GM23248 (cell line): ENCODE results near the gene CMTM1. TPM values are rescaled to one million over a fixed set of nuclear protein-coding genes. Genes with fewer than 3 reads are reported as not detected.
A peak's percentile ranks its signal among the peaks of the same experiment; 100 is the strongest.

Source experiments
- DNase-seq: peaks from one replicate; pipeline ENCODE4 v3.0.0-alpha.2; 2015
- H2AFZ ChIP-seq: fragments of 200-600 bp; sonication (generic); 2 replicates; pipeline ENCODE4 v1.6.1; 2016; ENCODE audit warnings: antibody characterized with exemption
- H3F3A ChIP-seq: fragments of 200-600 bp; sonication (generic); 2 replicates; pipeline ENCODE4 v1.6.1; 2016; ENCODE audit warnings: mild to moderate bottlenecking, antibody characterized with exemption, mixed run types; ENCODE audit not compliant: insufficient read depth
- H3K27ac ChIP-seq: fragments of 200-600 bp; sonication (generic); 2 replicates; pipeline ENCODE4 v1.5.1; 2016; ENCODE audit warnings: mild to moderate bottlenecking
- H3K27me3 ChIP-seq: fragments of 200-600 bp; sonication (generic); replicated peaks from 2 replicates; pipeline ENCODE4 v1.6.1; 2016; ENCODE audit warnings: mild to moderate bottlenecking; ENCODE audit not compliant: insufficient read depth
- H3K36me3 ChIP-seq: fragments of 200-600 bp; sonication (generic); 2 replicates; pipeline ENCODE4 v1.6.1; 2016; ENCODE audit warnings: low read depth, mild to moderate bottlenecking
- H3K4me1 ChIP-seq: fragments of 200-600 bp; sonication (generic); 2 replicates; pipeline ENCODE4 v1.6.1; 2016; ENCODE audit warnings: mild to moderate bottlenecking; ENCODE audit not compliant: insufficient read depth
- H3K4me2 ChIP-seq: fragments of 200-600 bp; sonication (generic); one replicate; pipeline ENCODE4 v1.6.1; 2016; ENCODE audit warnings: mild to moderate bottlenecking; ENCODE audit not compliant: unreplicated experiment
- H3K4me3 ChIP-seq: fragments of 200-600 bp; sonication (generic); 2 replicates; pipeline ENCODE4 v1.5.1; 2016; ENCODE audit warnings: mild to moderate bottlenecking
- H3K79me2 ChIP-seq: fragments of 200-600 bp; sonication (generic); 2 replicates; pipeline ENCODE4 v1.6.1; 2016; ENCODE audit warnings: mild to moderate bottlenecking; ENCODE audit not compliant: insufficient read depth
- H3K9ac ChIP-seq: fragments of 200-600 bp; sonication (generic); 2 replicates; pipeline ENCODE4 v1.6.1; 2016; ENCODE audit warnings: mild to moderate bottlenecking
- H3K9me2 ChIP-seq: fragments of 200-600 bp; sonication (generic); 2 replicates; pipeline ENCODE4 v1.6.1; 2016; ENCODE audit warnings: mixed run types, mild to moderate bottlenecking, moderate library complexity; ENCODE audit not compliant: insufficient read depth
- H3K9me3 ChIP-seq: fragments of 200-600 bp; sonication (generic); one replicate; pipeline ENCODE4 v1.6.1; 2017; ENCODE audit warnings: low read depth
- H4K20me1 ChIP-seq: fragments of 200-600 bp; sonication (generic); 2 replicates; pipeline ENCODE4 v1.6.0; 2016; ENCODE audit not compliant: insufficient read depth
- EZH2 ChIP-seq: fragments of 200-600 bp; sonication (generic); IDR thresholded peaks from 2 replicates; pipeline ENCODE4 v1.6.1; 2018; ENCODE audit warnings: antibody characterized with exemption, mild to moderate bottlenecking; ENCODE audit not compliant: insufficient read depth, poor library complexity, severe bottlenecking
- EZH2phosphoT487 ChIP-seq: fragments of 200-600 bp; sonication (generic); IDR thresholded peaks from 2 replicates; pipeline ENCODE4 v1.6.1; 2018; ENCODE audit warnings: antibody characterized with exemption, moderate library complexity, mild to moderate bottlenecking, low read depth; ENCODE audit not compliant: insufficient read depth
- WGBS, 2 experiments: methylation state at CpG; one replicate each; pipeline ENCODE4 v1.1.6; 2015 to 2017; ENCODE audit warnings: low lambda C conversion rate in 2 of 2, low coverage in 1 of 2; ENCODE audit errors: missing lambda C conversion rate in 2 of 2; 5-methylcytosine and 5-hydroxymethylcytosine counted together
- in situ Hi-C: fragments of 300-500 bp; cut with MboI; formaldehyde crosslinking; loops from 2 replicates; pipeline ENCODE4 v1.15.0; 2020
- polyA plus RNA-seq: library from polyadenylated mRNA; unstranded; fragments of >200 nt; fragmentation: Nextera tagmentation; extraction: Ambion mirVana; gene quantifications from 2 replicates; pipeline ENCODE4 v1.2.1, GENCODE V29; 2016
- total RNA-seq: library from RNA; depleted of rRNA; stranded (reverse); fragments of >200 nt; shearing (Covaris generic); gene quantifications from 2 replicates; pipeline ENCODE4 v1.2.3, GENCODE V29; 2014

Gene CMTM1
- total and polyA plus RNA-seq, 2 experiments from 2014 or later = 3.1 to 6.8 TPM

- Histone ChIP-seq H3K4me2 (no peak overlapping the region), H3K4me3 (no peak overlapping the region), H3K36me3 (no peaks in the 10 kb centered on the region), H3K9me3 (no peaks in the 10 kb centered on the region), H4K20me1 (no peaks in the 10 kb centered on the region), H3K27me3 (no peaks in the 10 kb centered on the region), H3F3A (peaks cover 7% of the 10 kb centered on the region; the same call in 1 of the 2 replicates), H3K79me2 (no peaks in the 10 kb centered on the region), H3K27ac (no peak overlapping the region), H2AFZ (no peak overlapping the region), H3K9me2 (no peaks in the 10 kb centered on the region), H3K9ac (no peak overlapping the region), H3K4me1 (peaks cover 37% of the 10 kb centered on the region)
- in situ Hi-C loops = no loop called here
- 92 to 97% methylated on average over 10 to 11 of the region's 11 CpGs for WGBS, 2 experiments
- no peak for TF ChIP-seq EZH2phosphoT487
- no peak for DNase-seq
These were observed 46.5 kb upstream of the CMTM1 start for GRCh38 chr16:66519482-66520373.

GRCh38 chr16:66520406-66521170, 45.7 kb upstream of the CMTM1 start:
- Histone ChIP-seq H3K27ac (no peak overlapping the region), H3K9me2 (no peaks in the 10 kb centered on the region), H2AFZ (no peak overlapping the region), H3K9me3 (no peaks in the 10 kb centered on the region), H3K4me2 (no peak overlapping the region), H3K36me3 (no peaks in the 10 kb centered on the region), H3K4me1 (peaks cover 35% of the 10 kb centered on the region), H3K4me3 (no peak overlapping the region), H3K9ac (no peak overlapping the region), H3K79me2 (no peaks in the 10 kb centered on the region), H4K20me1 (no peaks in the 10 kb centered on the region), H3F3A (peaks cover 7% of the 10 kb centered on the region; the same call in 1 of the 2 replicates), H3K27me3 (no peaks in the 10 kb centered on the region)
- no peak for DNase-seq
- TF ChIP-seq EZH2phosphoT487 (no peak), EZH2 (no peak)
- in situ Hi-C loops = no loop called here
- WGBS, 2 experiments = 95% methylated on average over 13 to 14 of the region's 14 CpGs

GRCh38 chr16:66521252-66521713, 45.0 kb upstream of the CMTM1 start:
- H3K36me3 ChIP-seq = no peaks in the 10 kb centered on the region
- TF ChIP-seq EZH2 = no peak
- TF ChIP-seq EZH2phosphoT487 = no peak
- H3K9me3 ChIP-seq = no peaks in the 10 kb centered on the region
- in situ Hi-C loops = no loop called here
- H2AFZ ChIP-seq = no peak overlapping the region
- no peaks in the 10 kb centered on the region for H4K20me1 ChIP-seq
- H3K9me2 ChIP-seq = no peaks in the 10 kb centered on the region
- no peaks in the 10 kb centered on the region for H3K79me2 ChIP-seq
- H3K27me3 ChIP-seq = no peaks in the 10 kb centered on the region
- no peak overlapping the region for H3K9ac ChIP-seq
- WGBS, 2 experiments = 97% methylated on average over 5 of the region's 5 CpGs
- no peak overlapping the region for H3K4me2 ChIP-seq
- H3F3A ChIP-seq = peaks cover 7% of the 10 kb centered on the region; the same call in 1 of the 2 replicates
- no peak for DNase-seq
- peaks cover 30% of the 10 kb centered on the region for H3K4me1 ChIP-seq
- H3K27ac ChIP-seq = no peak overlapping the region
- H3K4me3 ChIP-seq = no peak overlapping the region

DNA sequence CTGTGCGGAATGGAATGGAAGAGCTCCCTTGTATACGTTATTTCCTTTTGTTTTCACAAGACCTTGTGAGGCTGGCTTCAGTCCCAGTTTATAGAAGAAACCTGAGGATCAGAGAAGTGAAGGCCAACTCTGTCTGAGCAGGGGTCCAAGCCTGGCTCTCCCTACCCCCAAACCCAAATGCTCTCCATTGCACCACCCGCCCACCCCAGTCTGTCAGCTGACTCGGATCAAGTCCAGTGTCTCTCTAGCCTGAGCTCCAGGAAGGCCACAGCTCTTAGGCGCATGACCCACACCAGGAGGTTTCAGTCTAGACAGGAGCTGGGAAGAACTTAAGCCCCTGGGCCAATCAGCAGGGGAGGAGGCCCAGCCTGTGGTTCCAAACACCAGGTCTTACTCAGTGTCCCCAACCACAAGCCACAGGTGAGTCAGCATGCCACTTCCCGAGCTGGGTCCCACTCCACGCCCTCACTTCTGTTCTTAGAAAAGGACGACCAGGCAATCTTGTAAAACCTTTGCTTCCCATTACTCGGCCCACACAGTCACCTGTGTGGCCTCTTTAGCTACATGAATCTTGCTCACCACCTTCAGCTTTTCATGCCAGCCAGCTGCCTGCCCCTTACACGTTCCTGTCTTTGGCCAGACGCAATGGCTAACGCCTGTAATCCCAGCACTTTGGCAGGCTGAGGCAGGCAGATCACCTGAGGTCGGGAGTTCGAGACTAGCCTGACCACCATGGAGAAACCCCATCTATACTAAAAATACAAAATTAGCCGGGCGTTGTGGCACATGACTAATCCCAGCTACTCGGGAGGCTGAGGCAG, 44.1 kb upstream of the CMTM1 start:
- Histone ChIP-seq H3K4me2 (no peak overlapping the region), H3K9me3 (no peaks in the 10 kb centered on the region), H2AFZ (no peak overlapping the region), H3K27ac (peak overlapping the region; percentile 35), H3K79me2 (no peaks in the 10 kb centered on the region), H3K4me1 (peaks cover 22% of the 10 kb centered on the region), H3K9me2 (no peaks in the 10 kb centered on the region), H3K4me3 (no peak overlapping the region), H4K20me1 (no peaks in the 10 kb centered on the region), H3K9ac (no peak overlapping the region), H3K27me3 (no peaks in the 10 kb centered on the region), H3K36me3 (no peaks in the 10 kb centered on the region), H3F3A (peaks cover 4% of the 10 kb centered on the region; the same call in 1 of the 2 replicates)
- in situ Hi-C loops = no loop called here
- peak; percentile 75 for DNase-seq
- 72 to 79% methylated on average over 17 of the region's 17 CpGs for WGBS, 2 experiments
- TF ChIP-seq EZH2 (no peak), EZH2phosphoT487 (no peak)
